ENCODE measurements around the gene PBX4. TPM values are rescaled to one million over a fixed set of nuclear protein-coding genes. Genes with fewer than 3 reads are reported as not detected.

Gene PBX4
- total and polyA plus RNA-seq, 10 of the 15 experiments (the other 5 are each of a cell fraction or from before 2014, with no cell fraction given) = 0.18 to 17.3 (median 4.2) TPM

DNA sequence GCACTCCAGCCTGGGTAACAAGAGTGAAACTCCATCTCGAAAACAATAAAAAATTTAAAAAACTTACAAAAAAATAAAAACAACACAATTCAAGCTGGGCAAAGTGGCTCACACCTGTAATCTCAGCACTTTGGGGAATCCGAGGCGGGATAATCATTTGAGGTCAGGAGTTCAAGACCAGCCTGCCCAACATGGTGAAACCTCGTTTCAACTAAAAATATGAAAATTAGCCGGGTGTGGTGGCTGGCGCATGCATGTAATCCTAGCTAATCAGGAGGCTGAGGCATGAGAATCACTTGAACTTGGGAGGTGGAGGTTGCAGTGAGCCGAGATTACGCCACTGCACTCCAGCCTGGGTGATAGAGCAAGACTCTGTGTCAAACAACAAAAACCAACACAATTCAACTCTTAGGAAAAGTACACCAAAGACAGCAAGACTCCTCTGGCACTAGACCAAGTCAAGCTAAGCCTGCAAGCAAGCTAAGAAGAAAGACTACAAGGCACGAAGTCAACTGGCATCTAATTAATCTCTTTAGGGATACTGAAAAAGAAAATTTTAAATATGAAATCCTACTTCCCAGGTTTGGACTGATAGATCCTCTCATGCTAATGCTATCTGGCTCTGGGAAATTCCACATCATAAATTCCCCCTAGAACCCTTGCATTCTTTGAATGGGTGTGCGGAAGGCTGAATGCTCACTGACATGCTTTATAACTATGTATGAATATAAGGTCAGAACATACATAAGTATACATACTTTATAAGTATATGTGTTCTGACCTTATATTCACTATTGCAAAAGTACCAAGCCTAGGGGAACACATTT is 7.9 kb downstream of the PBX4 start:
- intact Hi-C loops (cut with micrococcal nuclease; ENCODE audit: unreplicated experiment) = no loop called here
- H3K4me3 ChIP-seq = no peak overlapping the region
- no TSS peak for BruUV-seq (replicated peaks)
- peaks cover 0 to 3% of the 10 kb centered on the region in 2 experiments; a peak in 2 of 4 replicates for H3K36me3 ChIP-seq (ENCODE audit: control insufficient read depth in 2 of 2, insufficient read depth in 2 of 2, low read length in 1 of 2)
- no peak overlapping the region for H3K27ac ChIP-seq (ENCODE audit: control insufficient read depth, insufficient read depth)
- H2AFZ ChIP-seq (ENCODE audit: control insufficient read depth, low read depth, low read length) = no peak overlapping the region
- H3K4me1 ChIP-seq (ENCODE audit: control insufficient read depth, insufficient read depth, low read length) = peaks cover 3% of the 10 kb centered on the region; the same call in 1 of the 2 replicates
- FAIRE-seq (no peak), ATAC-seq (no peak), DNase-seq (ENCODE audit: low read depth, low spot score) (no peak)
- ChIA-PET CTCF (interaction anchor here (2.0 kb wide), 1 partner anchor 56 kb away, joined by 6 read pairs; no protein-coding TSS in a partner anchor), POLR2A (interaction anchor here (1.2 to 1.8 kb wide), 2 partner anchors 13 to 18 kb away, joined by 3 to 10 read pairs; partner anchors contain the start of gene LPAR2), SMC1A (ENCODE audit: uncharacterized antibody, unreplicated experiment) (interaction anchor here (1.0 kb wide), 1 partner anchor 9 kb away, joined by 3 read pairs; no protein-coding TSS in a partner anchor), RAD21 (ENCODE audit: unreplicated experiment) (interaction anchor here (1.2 kb wide), 1 partner anchor 20 kb away, joined by 3 read pairs; no protein-coding TSS in a partner anchor)
- H4K20me1 ChIP-seq (ENCODE audit: control insufficient read depth, insufficient read depth) = no peaks in the 10 kb centered on the region
- TF ChIP-seq, protein P1, sequence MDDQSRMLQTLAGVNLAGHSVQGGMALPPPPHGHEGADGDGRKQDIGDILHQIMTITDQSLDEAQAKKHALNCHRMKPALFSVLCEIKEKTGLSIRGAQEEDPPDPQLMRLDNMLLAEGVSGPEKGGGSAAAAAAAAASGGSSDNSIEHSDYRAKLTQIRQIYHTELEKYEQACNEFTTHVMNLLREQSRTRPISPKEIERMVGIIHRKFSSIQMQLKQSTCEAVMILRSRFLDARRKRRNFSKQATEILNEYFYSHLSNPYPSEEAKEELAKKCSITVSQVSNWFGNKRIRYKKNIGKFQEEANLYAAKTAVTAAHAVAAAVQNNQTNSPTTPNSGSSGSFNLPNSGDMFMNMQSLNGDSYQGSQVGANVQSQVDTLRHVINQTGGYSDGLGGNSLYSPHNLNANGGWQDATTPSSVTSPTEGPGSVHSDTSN (IDR thresholded peaks at IDR 0.05; ENCODE audit: insufficient replicate concordance, low read depth, low read length) = no peak
- TF ChIP-seq ATF7 (IDR thresholded peaks at IDR 0.05; ENCODE audit: low read depth) (no peak), KLF5 (IDR thresholded peaks at IDR 0.05; ENCODE audit: partially characterized antibody) (no peak), RFX5 (IDR thresholded peaks at IDR 0.05; ENCODE audit: low read depth, low read length) (no peak), BHLHE40 (IDR thresholded peaks at IDR 0.05; ENCODE audit: borderline replicate concordance in 1 of 2, low read depth in 2 of 2, low read length in 1 of 2) (no peak), ZSCAN29 (IDR thresholded peaks at IDR 0.05) (no peak), SMAD1 (IDR thresholded peaks at IDR 0.05; ENCODE audit: low read depth, partially characterized antibody) (no peak), JUND (IDR thresholded peaks at IDR 0.05; ENCODE audit: low read depth, low read length) (no peak), ZNF24 (IDR thresholded peaks at IDR 0.05) (no peak), NR2C2 (IDR thresholded peaks at IDR 0.05; ENCODE audit: borderline replicate concordance, control insufficient read depth, insufficient read length, low read depth) (no peak), ASH2L (IDR thresholded peaks at IDR 0.05; ENCODE audit: borderline replicate concordance, low read depth) (no peak), LARP7 (IDR thresholded peaks at IDR 0.05) (no peak)
- TF ChIP-seq, protein P2, sequence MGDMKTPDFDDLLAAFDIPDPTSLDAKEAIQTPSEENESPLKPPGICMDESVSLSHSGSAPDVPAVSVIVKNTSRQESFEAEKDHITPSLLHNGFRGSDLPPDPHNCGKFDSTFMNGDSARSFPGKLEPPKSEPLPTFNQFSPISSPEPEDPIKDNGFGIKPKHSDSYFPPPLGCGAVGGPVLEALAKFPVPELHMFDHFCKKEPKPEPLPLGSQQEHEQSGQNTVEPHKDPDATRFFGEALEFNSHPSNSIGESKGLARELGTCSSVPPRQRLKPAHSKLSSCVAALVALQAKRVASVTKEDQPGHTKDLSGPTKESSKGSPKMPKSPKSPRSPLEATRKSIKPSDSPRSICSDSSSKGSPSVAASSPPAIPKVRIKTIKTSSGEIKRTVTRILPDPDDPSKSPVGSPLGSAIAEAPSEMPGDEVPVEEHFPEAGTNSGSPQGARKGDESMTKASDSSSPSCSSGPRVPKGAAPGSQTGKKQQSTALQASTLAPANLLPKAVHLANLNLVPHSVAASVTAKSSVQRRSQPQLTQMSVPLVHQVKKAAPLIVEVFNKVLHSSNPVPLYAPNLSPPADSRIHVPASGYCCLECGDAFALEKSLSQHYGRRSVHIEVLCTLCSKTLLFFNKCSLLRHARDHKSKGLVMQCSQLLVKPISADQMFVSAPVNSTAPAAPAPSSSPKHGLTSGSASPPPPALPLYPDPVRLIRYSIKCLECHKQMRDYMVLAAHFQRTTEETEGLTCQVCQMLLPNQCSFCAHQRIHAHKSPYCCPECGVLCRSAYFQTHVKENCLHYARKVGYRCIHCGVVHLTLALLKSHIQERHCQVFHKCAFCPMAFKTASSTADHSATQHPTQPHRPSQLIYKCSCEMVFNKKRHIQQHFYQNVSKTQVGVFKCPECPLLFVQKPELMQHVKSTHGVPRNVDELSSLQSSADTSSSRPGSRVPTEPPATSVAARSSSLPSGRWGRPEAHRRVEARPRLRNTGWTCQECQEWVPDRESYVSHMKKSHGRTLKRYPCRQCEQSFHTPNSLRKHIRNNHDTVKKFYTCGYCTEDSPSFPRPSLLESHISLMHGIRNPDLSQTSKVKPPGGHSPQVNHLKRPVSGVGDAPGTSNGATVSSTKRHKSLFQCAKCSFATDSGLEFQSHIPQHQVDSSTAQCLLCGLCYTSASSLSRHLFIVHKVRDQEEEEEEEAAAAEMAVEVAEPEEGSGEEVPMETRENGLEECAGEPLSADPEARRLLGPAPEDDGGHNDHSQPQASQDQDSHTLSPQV (IDR thresholded peaks at IDR 0.05) = no peak
- TF ChIP-seq, protein P3, sequence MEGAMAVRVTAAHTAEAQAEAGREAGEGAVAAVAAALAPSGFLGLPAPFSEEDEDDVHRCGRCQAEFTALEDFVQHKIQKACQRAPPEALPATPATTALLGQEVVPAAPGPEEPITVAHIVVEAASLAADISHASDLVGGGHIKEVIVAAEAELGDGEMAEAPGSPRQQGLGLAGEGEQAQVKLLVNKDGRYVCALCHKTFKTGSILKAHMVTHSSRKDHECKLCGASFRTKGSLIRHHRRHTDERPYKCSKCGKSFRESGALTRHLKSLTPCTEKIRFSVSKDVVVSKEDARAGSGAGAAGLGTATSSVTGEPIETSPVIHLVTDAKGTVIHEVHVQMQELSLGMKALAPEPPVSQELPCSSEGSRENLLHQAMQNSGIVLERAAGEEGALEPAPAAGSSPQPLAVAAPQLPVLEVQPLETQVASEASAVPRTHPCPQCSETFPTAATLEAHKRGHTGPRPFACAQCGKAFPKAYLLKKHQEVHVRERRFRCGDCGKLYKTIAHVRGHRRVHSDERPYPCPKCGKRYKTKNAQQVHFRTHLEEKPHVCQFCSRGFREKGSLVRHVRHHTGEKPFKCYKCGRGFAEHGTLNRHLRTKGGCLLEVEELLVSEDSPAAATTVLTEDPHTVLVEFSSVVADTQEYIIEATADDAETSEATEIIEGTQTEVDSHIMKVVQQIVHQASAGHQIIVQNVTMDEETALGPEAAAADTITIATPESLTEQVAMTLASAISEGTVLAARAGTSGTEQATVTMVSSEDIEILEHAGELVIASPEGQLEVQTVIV (IDR thresholded peaks at IDR 0.05; ENCODE audit: borderline replicate concordance, partially characterized antibody) = no peak
- 89% methylated on average over 10 of the region's 10 CpGs for WGBS (ENCODE audit: insufficient coverage, insufficient replicate concordance, low lambda C conversion rate, missing lambda C conversion rate)
- H3K4me2 ChIP-seq (ENCODE audit: control insufficient read depth, insufficient read depth) = no peak overlapping the region
- no peak overlapping the region for H3K9ac ChIP-seq (ENCODE audit: control insufficient read depth, insufficient read depth, low read length)
- H3K9me3 ChIP-seq (replicated peaks; ENCODE audit: control insufficient read depth, insufficient read depth, low read length) = no peaks in the 10 kb centered on the region
- H3K79me2 ChIP-seq (ENCODE audit: control insufficient read depth, insufficient read depth, low read length) = no peaks in the 10 kb centered on the region; the same call in 1 of the 2 replicates
- in situ Hi-C loops (cut with MboI) = no loop called here
- no peaks in the 10 kb centered on the region for H3K27me3 ChIP-seq (replicated peaks in 1 of 2; ENCODE audit: control insufficient read depth in 2 of 2, insufficient read depth in 2 of 2, low read length in 1 of 2)
